NCI-H1417 treated with DMSO at 0.1 percent for 48 hours (cell line): ENCODE data around the gene SFXN5.

ENCODE experiments used
- DNase-seq: peaks from one replicate; lab custom pipeline; 2025; lab: John Stamatoyannopoulos, UW

SFXN5 gene

GRCh38 chr2:72955228-72956049 lies 116.1 kb downstream of the SFXN5 start:
- DNase-seq: no peak

- no peak for DNase-seq
Observed at GRCh38 chr2:72954376-72955227, 116.9 kb downstream of the SFXN5 start.

GRCh38 chr2:72953976-72954375 lies 117.5 kb downstream of the SFXN5 start:
- DNase-seq: no peak

- DNase-seq: no peak
Observed at GRCh38 chr2:72953528-72953927, 118.0 kb downstream of the SFXN5 start.

GRCh38 chr2:72952961-72953360 lies 118.6 kb downstream of the SFXN5 start:
- no peak for DNase-seq

GRCh38 chr2:72952110-72952823 lies 119.2 kb downstream of the SFXN5 start:
- no peak for DNase-seq

GRCh38 chr2:72951303-72952095 lies 120.0 kb downstream of the SFXN5 start:
- DNase-seq: no peak

GRCh38 chr2:72950558-72951255 lies 120.8 kb downstream of the SFXN5 start:
- DNase-seq: no peak

- DNase-seq: no peak
Observed at GRCh38 chr2:72949642-72950041, 121.9 kb downstream of the SFXN5 start.

- no peak for DNase-seq
Observed at GRCh38 chr2:72949045-72949444, 122.5 kb downstream of the SFXN5 start.

- no peak for DNase-seq
Observed at GRCh38 chr2:72947952-72948830, 123.3 kb downstream of the SFXN5 start.

- DNase-seq: no peak
Observed at GRCh38 chr2:72946466-72946865, 125.0 kb downstream of the SFXN5 start.

- DNase-seq: no peak
Observed at GRCh38 chr2:72945450-72946019, 126.0 kb downstream of the SFXN5 start.

GRCh38 chr2:72944804-72945449 lies 126.6 kb downstream of the SFXN5 start:
- DNase-seq: no peak

GRCh38 chr2:72943540-72944395 lies 127.7 kb downstream of the SFXN5 start:
- no peak for DNase-seq

- DNase-seq: no peak
Observed at GRCh38 chr2:72942881-72943418, 128.6 kb downstream of the SFXN5 start.

GRCh38 chr2:72942293-72942692 lies 129.2 kb downstream of the SFXN5 start:
- DNase-seq: no peak

GRCh38 chr2:72940786-72941185 lies 130.7 kb downstream of the SFXN5 start:
- no peak for DNase-seq
